NT2/D1 (cell line): Measurements from ENCODE around the gene FAM149B1.

ENCODE experiments used
- SUZ12 ChIP-seq: IDR thresholded peaks from 2 replicates; pipeline ENCODE4 v1.6.1; 2011; ENCODE audit not compliant: insufficient read length, insufficient read depth; ENCODE audit errors: extremely low read depth
- YY1 ChIP-seq: IDR thresholded peaks from 2 replicates; pipeline ENCODE4 v1.6.1; 2011; ENCODE audit not compliant: insufficient read length, insufficient read depth

DNA sequence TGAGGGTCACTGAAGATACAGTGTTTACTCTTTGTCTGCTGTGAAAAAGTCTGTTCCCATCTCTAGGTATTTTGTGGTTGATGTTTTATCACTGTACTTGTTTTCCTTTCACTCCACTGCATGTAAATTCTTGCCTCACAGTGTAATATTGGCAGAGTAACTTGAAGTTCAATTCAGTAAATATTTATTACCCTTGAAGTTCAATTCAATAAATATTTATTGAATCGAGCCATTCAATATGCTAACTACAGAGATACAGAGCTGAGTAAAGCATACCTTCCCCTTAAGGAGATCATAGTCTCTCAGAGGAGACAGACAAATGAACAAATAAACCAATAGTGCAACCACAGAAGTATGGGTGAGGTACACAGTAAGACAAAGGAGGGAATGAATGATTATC lies 48.5 kb upstream of the FAM149B1 start:
- TF ChIP-seq YY1 (no peak), SUZ12 (no peak)
